Measurements from ENCODE around the gene KIF1A. TPM values are rescaled to one million over a fixed set of nuclear protein-coding genes. Genes with fewer than 3 reads are reported as not detected.
A peak's percentile ranks its signal among the peaks of the same experiment; 100 is the strongest.

The KIF1A gene
- total RNA-seq, 1 donor from 2014 or later = 123 TPM

GRCh38 chr2:240752209-240752608 lies 67.8 kb downstream of the KIF1A start:
- ATAC-seq = no peak
- no peak for DNase-seq (ENCODE audit: low spot score)
- intact Hi-C loops (cut with DNase I) = no loop called here

- no peak for DNase-seq (ENCODE audit: low spot score)
- no peak for ATAC-seq
- intact Hi-C loops (cut with DNase I) = no loop called here
These were observed 69.6 kb downstream of the KIF1A start for GRCh38 chr2:240750409-240750808.

GRCh38 chr2:240749516-240749915 lies 70.5 kb downstream of the KIF1A start:
- ATAC-seq (no peak), DNase-seq (ENCODE audit: low spot score) (no peak)
- intact Hi-C loops (cut with DNase I) = no loop called here

GRCh38 chr2:240747256-240747655 lies 72.8 kb downstream of the KIF1A start:
- intact Hi-C loops (cut with DNase I) = no loop called here
- ATAC-seq (no peak), DNase-seq (ENCODE audit: low spot score) (no peak)

- ATAC-seq (no peak), DNase-seq (ENCODE audit: low spot score) (no peak)
- intact Hi-C loops (cut with DNase I) = no loop called here
These were observed 73.3 kb downstream of the KIF1A start for GRCh38 chr2:240746671-240747070.

DNA sequence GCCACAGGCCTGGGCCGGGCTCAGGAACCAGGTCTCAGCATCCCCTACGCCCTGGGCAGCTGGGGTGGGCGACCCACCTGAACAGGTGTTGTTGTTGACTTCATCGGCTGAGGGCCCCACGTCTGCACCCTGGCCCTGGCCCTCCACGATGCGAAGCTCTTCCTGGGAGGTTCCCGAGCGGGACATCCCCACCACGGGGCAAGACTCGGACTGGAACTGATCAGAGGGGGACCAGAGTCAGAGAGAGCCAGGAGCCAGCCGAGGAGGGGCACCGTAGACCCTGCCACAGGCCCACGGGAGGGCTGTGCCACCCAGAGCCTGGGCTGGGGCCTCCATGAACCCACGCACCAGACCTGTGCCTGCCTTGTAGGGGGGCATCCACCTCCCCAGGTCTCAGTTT lies 74.1 kb downstream of the KIF1A start:
- ATAC-seq (no peak), DNase-seq (ENCODE audit: low spot score) (no peak)
- intact Hi-C loops (cut with DNase I) = no loop called here

- ATAC-seq (no peak), DNase-seq (ENCODE audit: low spot score) (no peak)
- intact Hi-C loops (cut with DNase I) = no loop called here
These were observed 74.6 kb downstream of the KIF1A start for GRCh38 chr2:240745456-240745855.

DNA sequence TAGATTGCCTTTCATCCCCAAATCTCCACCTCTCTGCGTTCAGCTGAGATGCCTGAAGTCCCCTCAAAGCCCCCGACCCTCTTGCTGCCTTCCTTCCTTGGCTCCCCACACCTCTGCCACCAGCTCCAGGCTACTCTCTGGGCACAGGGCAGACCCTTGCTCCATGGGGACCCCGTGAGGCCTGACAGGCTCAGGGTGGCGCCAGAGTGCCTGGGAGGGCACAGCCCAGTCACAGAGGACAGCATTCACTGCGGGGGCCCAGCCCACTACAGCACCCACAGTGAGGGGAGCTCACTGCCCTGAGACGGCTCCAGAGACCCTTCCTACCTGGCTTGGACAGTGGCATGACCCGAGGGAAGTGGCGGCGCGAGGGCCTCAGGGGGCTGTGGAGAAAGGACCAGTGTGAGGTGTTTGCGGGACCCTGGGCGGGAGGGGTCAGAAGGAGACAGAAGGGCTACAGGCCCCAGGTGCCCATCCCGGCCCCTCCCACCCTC lies 77.4 kb downstream of the KIF1A start:
- no peak for ATAC-seq
- intact Hi-C loops (cut with DNase I) = no loop called here
- DNase-seq (ENCODE audit: low spot score) = no peak

- intact Hi-C loops (cut with DNase I) = no loop called here
- no peak for DNase-seq (ENCODE audit: low spot score)
- ATAC-seq = no peak
These were observed 78.9 kb downstream of the KIF1A start for GRCh38 chr2:240741091-240741490.

GRCh38 chr2:240739797-240740196 lies 80.2 kb downstream of the KIF1A start:
- DNase-seq (ENCODE audit: low spot score) = no peak
- ATAC-seq = no peak
- intact Hi-C loops (cut with DNase I) = no loop called here

DNA sequence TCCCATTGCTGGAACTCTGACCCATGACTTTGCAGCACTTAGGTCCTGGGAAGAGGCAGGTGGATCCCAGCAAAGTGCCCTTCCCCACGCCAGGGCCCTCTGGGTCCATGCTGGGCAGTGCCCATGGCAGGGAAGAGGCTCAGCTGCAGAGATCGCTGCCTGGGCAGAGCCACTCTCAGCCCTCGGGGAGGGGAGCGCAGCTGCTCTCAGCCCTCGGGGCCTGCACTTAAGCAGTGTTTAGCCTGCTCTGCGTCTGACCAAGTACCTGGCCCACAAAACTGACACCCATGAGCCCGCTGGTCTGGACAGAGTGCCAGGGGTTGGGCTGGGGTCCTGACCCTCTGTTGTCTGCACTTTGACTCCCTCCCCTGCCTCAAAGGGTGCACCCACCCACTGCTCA lies 82.1 kb downstream of the KIF1A start:
- intact Hi-C loops (cut with DNase I) = no loop called here
- DNase-seq (ENCODE audit: low spot score) (no peak), ATAC-seq (no peak)

GRCh38 chr2:240737512-240737911 lies 82.5 kb downstream of the KIF1A start:
- ATAC-seq (no peak), DNase-seq (ENCODE audit: low spot score) (no peak)
- intact Hi-C loops (cut with DNase I) = no loop called here

DNA sequence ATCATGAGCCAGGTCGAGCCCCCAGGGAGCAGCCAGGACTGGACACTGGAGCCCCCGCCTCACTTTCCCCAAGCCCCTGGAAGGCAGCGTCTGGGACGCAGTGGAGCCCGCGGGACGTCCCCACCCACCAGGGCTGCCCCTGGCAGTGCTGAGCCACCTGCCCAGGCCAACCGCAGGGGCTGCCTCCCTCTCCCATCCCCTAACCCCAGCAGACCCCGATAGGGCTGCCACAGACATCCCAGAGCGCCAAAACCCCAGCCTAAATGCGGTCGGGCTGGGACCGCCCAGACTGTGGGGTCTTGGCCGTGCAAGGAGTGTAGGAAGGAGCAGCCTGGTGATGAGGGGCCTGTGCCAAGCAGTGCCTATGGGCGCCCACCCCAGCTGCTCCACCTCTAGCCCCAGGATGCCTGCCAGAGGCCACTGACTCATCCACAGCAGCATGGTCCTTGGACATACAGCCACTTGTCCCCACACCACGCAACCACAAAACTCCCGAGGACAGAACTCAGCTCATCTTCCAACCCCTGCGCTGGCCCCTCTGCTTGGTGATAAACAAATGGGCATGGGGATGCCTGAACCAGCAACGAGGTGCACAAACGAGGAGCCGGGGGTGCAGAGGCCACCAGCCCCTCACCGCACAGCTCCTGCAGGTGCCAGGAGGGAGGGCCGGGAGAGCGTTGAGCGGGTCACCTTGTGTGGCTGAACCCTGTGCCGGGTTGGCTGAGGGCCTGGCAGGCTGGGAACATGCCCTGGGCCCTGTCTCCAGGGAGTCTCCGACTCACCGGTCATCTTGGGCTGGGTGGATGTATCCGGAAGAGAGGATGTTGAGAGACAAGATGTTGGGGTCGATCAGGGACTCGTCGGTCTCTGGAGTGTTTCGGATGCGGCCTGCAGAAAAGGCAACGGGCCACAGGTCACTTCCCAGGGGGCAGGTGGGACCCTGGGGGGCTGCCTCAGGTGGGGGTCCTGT lies 83.5 kb downstream of the KIF1A start:
- intact Hi-C loops (cut with DNase I) = no loop called here
- DNase-seq (ENCODE audit: low spot score) (no peak), ATAC-seq (no peak)

DNA sequence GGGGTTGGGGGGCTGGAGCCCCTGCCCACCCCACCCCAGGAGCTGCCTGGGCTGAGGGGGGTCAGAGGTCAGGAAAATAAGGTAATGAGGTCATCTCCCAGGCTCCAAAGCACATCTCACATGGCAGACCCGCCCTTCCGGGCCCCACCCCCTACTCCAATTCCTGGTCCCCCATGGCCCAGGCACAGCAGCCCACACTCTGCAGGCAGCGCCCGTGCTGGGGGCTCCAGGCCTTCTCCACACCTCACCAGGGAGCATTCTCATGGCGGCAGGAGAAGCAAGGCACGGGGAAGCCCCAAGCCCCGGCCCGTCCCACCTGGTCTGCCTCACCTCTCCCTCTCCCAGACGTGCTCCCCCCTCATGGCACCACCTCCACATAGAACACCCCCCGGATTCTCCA lies 84.5 kb downstream of the KIF1A start:
- ATAC-seq (no peak), DNase-seq (ENCODE audit: low spot score) (no peak)
- intact Hi-C loops (cut with DNase I) = no loop called here

- intact Hi-C loops (cut with DNase I) = no loop called here
- DNase-seq (ENCODE audit: low spot score) = no peak
These were observed 85.3 kb downstream of the KIF1A start for GRCh38 chr2:240734756-240735155.

GRCh38 chr2:240733803-240734495 lies 86.1 kb downstream of the KIF1A start:
- DNase-seq (ENCODE audit: low spot score) = no peak
- intact Hi-C loops (cut with DNase I) = no loop called here
- no peak for ATAC-seq

More at GRCh38 chr2:240734756-240735155, 85.3 kb downstream of the KIF1A start:
- ATAC-seq = no peak

GRCh38 chr2:240732911-240733622 lies 87.0 kb downstream of the KIF1A start:
- ATAC-seq (no peak), DNase-seq (ENCODE audit: low spot score) (no peak)
- intact Hi-C loops (cut with DNase I) = no loop called here

DNA sequence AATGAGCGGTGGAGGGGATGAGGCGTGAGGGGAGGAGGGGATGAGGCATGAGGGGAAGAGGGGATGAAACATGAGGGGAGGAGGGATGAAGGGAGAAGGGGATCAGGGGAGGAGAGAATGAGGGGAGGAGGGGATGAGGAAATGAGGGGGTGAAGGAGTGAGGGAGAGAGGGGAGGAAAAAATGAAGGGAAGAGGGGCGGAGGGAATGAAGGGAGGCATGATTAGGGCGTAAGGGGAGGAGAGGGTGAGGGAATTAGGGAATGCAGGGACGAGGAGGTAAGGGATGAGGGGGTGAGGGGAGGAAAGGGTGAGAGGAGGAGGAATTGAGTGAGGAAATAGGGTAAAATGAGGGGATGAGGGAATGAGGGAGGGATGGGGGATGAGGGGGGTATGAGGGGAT lies 87.8 kb downstream of the KIF1A start:
- intact Hi-C loops (cut with DNase I) = no loop called here
- ATAC-seq (no peak), DNase-seq (ENCODE audit: low spot score) (no peak)

DNA sequence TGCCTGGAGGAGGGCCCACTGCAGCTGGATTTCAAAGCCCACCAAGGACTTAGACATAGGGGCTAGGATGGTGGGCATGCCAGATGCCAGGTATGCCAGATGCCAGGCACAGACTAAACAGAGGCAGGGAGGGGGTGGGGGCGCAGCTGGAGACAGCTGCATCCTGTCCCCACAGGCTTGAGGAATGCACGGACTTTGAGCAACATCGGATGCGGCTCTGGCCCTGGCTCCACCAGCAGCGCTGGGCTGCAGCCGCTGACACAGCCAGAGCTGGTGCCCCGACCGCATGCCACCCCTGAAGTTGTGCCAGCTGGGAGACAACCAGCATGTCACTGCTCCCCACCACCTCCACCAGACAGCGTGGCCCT lies 88.9 kb downstream of the KIF1A start:
- intact Hi-C loops (cut with DNase I) = no loop called here
- DNase-seq (ENCODE audit: low spot score) (no peak), ATAC-seq (peak; percentile 62)
